Measurements from ENCODE around the gene AGXT2. TPM values are rescaled to one million over a fixed set of nuclear protein-coding genes. Genes with fewer than 3 reads are reported as not detected.

Gene AGXT2
- total RNA-seq = not detected

- no peak for DNase-seq
These were observed at the start of gene AGXT2 for GRCh38 chr5:35047785-35048404. AGXT2 (minus strand) TSS chr5:35047949; CDS start chr5:35047892, 57 bp downstream.

GRCh38 chr5:35096932-35097331 lies 49.2 kb upstream of the AGXT2 start:
- DNase-seq = no peak

- peak; percentile 87 for DNase-seq
These were observed 48.5 kb upstream of the AGXT2 start for GRCh38 chr5:35096216-35096615.

- no peak for DNase-seq
These were observed 47.6 kb upstream of the AGXT2 start for GRCh38 chr5:35095366-35095765.

GRCh38 chr5:35094948-35095347 lies 47.2 kb upstream of the AGXT2 start:
- no peak for DNase-seq

- DNase-seq = no peak
These were observed 45.0 kb upstream of the AGXT2 start for GRCh38 chr5:35092703-35093102.

GRCh38 chr5:35091704-35092103 lies 44.0 kb upstream of the AGXT2 start:
- DNase-seq = no peak

- peak; percentile 55 for DNase-seq
These were observed 41.9 kb upstream of the AGXT2 start for GRCh38 chr5:35089334-35090314.

GRCh38 chr5:35087991-35088390 lies 40.2 kb upstream of the AGXT2 start:
- DNase-seq = no peak

GRCh38 chr5:35083150-35083549 lies 35.4 kb upstream of the AGXT2 start:
- DNase-seq = no peak

- no peak for DNase-seq
These were observed 34.8 kb upstream of the AGXT2 start for GRCh38 chr5:35082530-35082929.

GRCh38 chr5:35081134-35081533 lies 33.4 kb upstream of the AGXT2 start:
- no peak for DNase-seq

- DNase-seq = no peak
These were observed 25.4 kb upstream of the AGXT2 start for GRCh38 chr5:35073160-35073559.

- no peak for DNase-seq
These were observed 21.4 kb upstream of the AGXT2 start for GRCh38 chr5:35069188-35069587.

GRCh38 chr5:35067985-35068384 lies 20.2 kb upstream of the AGXT2 start:
- DNase-seq = no peak

- no peak for DNase-seq
These were observed 18.6 kb upstream of the AGXT2 start for GRCh38 chr5:35066260-35066795.

GRCh38 chr5:35063414-35063813 lies 15.7 kb upstream of the AGXT2 start:
- no peak for DNase-seq

- DNase-seq = no peak
These were observed 13.5 kb upstream of the AGXT2 start for GRCh38 chr5:35061211-35061770.

GRCh38 chr5:35060236-35060635 lies 12.5 kb upstream of the AGXT2 start:
- DNase-seq = no peak

GRCh38 chr5:35059251-35059650 lies 11.5 kb upstream of the AGXT2 start:
- no peak for DNase-seq

GRCh38 chr5:35058374-35058788 lies 10.6 kb upstream of the AGXT2 start:
- peak; percentile 75 for DNase-seq

GRCh38 chr5:35056686-35057085 lies 8.9 kb upstream of the AGXT2 start:
- no peak for DNase-seq

GRCh38 chr5:35052838-35053237 lies 5.1 kb upstream of the AGXT2 start:
- no peak for DNase-seq
